NCI-H187 (cell line): ENCODE measurements around the gene ZBTB12.
A peak's percentile ranks its signal among the peaks of the same experiment; 100 is the strongest.

Source experiments
- DNase-seq, 2 experiments: peaks; one replicate each; lab custom pipeline; 2025; lab: John Stamatoyannopoulos, UW

The ZBTB12 gene

GRCh38 chr6:31897612-31898382 is 4.1 kb downstream of the ZBTB12 start, which contains the start of gene EHMT2:
TSS of gene EHMT2 (minus strand) at chr6:31897698. CDS start at chr6:31897677, 21 bp downstream.
- peak; percentile 36 to 82 for DNase-seq

- DNase-seq, result no peak
Observed at GRCh38 chr6:31896856-31897611, 4.9 kb downstream of the ZBTB12 start.

GRCh38 chr6:31896493-31896855 is 5.4 kb downstream of the ZBTB12 start:
- DNase-seq, result no peak

- no peak for DNase-seq
Observed at GRCh38 chr6:31892821-31893220, 9.1 kb downstream of the ZBTB12 start.

GRCh38 chr6:31889331-31889972 is 12.4 kb downstream of the ZBTB12 start:
- DNase-seq, result no peak

GRCh38 chr6:31888276-31889258 is 13.3 kb downstream of the ZBTB12 start:
- no peak for DNase-seq

- no peak for DNase-seq
Observed at GRCh38 chr6:31887173-31888007, 14.5 kb downstream of the ZBTB12 start.

- no peak for DNase-seq
Observed at GRCh38 chr6:31886541-31886991, 15.3 kb downstream of the ZBTB12 start.

- DNase-seq, result no peak
Observed at GRCh38 chr6:31884528-31885035, 17.3 kb downstream of the ZBTB12 start.

- no peak for DNase-seq
Observed at GRCh38 chr6:31883676-31884075, 18.2 kb downstream of the ZBTB12 start.

- DNase-seq, result no peak
Observed at GRCh38 chr6:31882344-31882743, 19.5 kb downstream of the ZBTB12 start.

- DNase-seq, result no peak
Observed at GRCh38 chr6:31881136-31881859, 20.6 kb downstream of the ZBTB12 start.

- DNase-seq, result no peak
Observed at GRCh38 chr6:31880616-31881015, 21.3 kb downstream of the ZBTB12 start.

- no peak for DNase-seq
Observed at GRCh38 chr6:31879901-31880300, 22.0 kb downstream of the ZBTB12 start.

- DNase-seq, result no peak
Observed at GRCh38 chr6:31879143-31879542, 22.7 kb downstream of the ZBTB12 start.

GRCh38 chr6:31878726-31879125 is 23.2 kb downstream of the ZBTB12 start, which contains the start of gene SLC44A4:
TSS of gene SLC44A4 (minus strand) at chr6:31878997. CDS start at chr6:31878980, 17 bp downstream.
- no peak for DNase-seq

- DNase-seq, result no peak
Observed at GRCh38 chr6:31878222-31878621, 23.7 kb downstream of the ZBTB12 start.

GRCh38 chr6:31877651-31878161 is 24.2 kb downstream of the ZBTB12 start:
- no peak for DNase-seq

- no peak for DNase-seq
Observed at GRCh38 chr6:31877125-31877650, 24.7 kb downstream of the ZBTB12 start.
